Stomach (tissue), 4 donors: Measurements from ENCODE around the gene TTYH3.

ENCODE experiments used
- CTCF ChIP-seq, 7 experiments: fragments of 450-650 bp in 4 of 7; fragments of 200-600 bp in 3 of 7; sonication (generic) in 3 of 7; IDR thresholded peaks; one replicate each; pipeline ENCODE4 v1.5.1; 2016 to 2019; ENCODE audit warnings: antibody characterized with exemption in 7 of 7, control low read depth in 2 of 7, mild to moderate bottlenecking in 1 of 7
- POLR2A ChIP-seq, 4 donors: fragments of 450-650 bp; IDR thresholded peaks; one replicate each; pipeline ENCODE4 v1.6.1; 2016; ENCODE audit warnings: antibody characterized with exemption in 4 of 4, control low read depth in 2 of 4, mild to moderate bottlenecking in 1 of 4, moderate library complexity in 1 of 4

- TF ChIP-seq CTCF (IDR thresholded peaks at IDR 0.05) (no peak), POLR2A (IDR thresholded peaks at IDR 0.05) (no peak)
These were observed 68.5 kb downstream of the TTYH3 start for GRCh38 chr7:2700141-2700850.
